Measurements from ENCODE around the gene ROBO1. TPM values are rescaled to one million over a fixed set of nuclear protein-coding genes. Genes with fewer than 3 reads are reported as not detected.

ROBO1 gene
- total and polyA plus RNA-seq, 2 of the 8 experiments (the other 6 are each of a cell fraction or from before 2014, with no cell fraction given), result 51.4 to 91.0 TPM

- Histone ChIP-seq H2BK5ac (ENCODE audit: low read depth, low read length) (no peak overlapping the region), H3K4me2 (ENCODE audit: insufficient read depth in 1 of 2, low read depth in 2 of 2, low read length in 2 of 2) (no peak overlapping the region), H2AFZ (ENCODE audit: low read length) (no peak overlapping the region), H4K91ac (replicated peaks; ENCODE audit: insufficient read length, low read length) (no peak overlapping the region), H2AK5ac (ENCODE audit: low read depth, low read length) (no peak overlapping the region), H3K23me2 (ENCODE audit: low read depth, low read length) (no peaks in the 10 kb centered on the region), H3K36me3 (ENCODE audit: control insufficient read depth in 2 of 4, insufficient read depth in 4 of 4, low read length in 3 of 4) (no peaks in the 10 kb centered on the region), H2BK15ac (ENCODE audit: low read length) (no peak overlapping the region), H3K9ac (replicated peaks in 1 of 4; ENCODE audit: extremely low read depth in 1 of 4, low read depth in 3 of 4, low read length in 3 of 4) (no peak overlapping the region), H3K4ac (replicated peaks; ENCODE audit: insufficient read length, low read depth, low read length) (no peak overlapping the region), H3K27me3 (replicated peaks in 1 of 4; ENCODE audit: control insufficient read depth in 3 of 4, extremely low read depth in 1 of 4, insufficient read depth in 3 of 4, low read length in 3 of 4) (no peaks in the 10 kb centered on the region), H3K18ac (ENCODE audit: extremely low read depth, low read length) (no peak overlapping the region), H3K79me2 (ENCODE audit: control insufficient read depth in 1 of 2, insufficient read depth in 2 of 2, low read length in 2 of 2) (peaks cover 0 to 15% of the 10 kb centered on the region in 2 experiments; a peak in 2 of 4 replicates), H4K20me1 (replicated peaks in 1 of 2; ENCODE audit: control insufficient read depth in 1 of 2, insufficient read depth in 2 of 2, low read length in 2 of 2) (peaks cover 0 to 5% of the 10 kb centered on the region in 2 experiments), H2BK12ac (ENCODE audit: low read depth, low read length) (no peak overlapping the region), H3K23ac (ENCODE audit: insufficient read length) (no peak overlapping the region), H2BK20ac (ENCODE audit: low read length) (no peak overlapping the region), H3K4me3 (ENCODE audit: extremely low read depth in 1 of 4, insufficient read depth in 2 of 4, low read depth in 3 of 4, low read length in 4 of 4) (no peak overlapping the region), H3K27ac (ENCODE audit: low read depth, low read length) (no peak overlapping the region), H4K5ac (ENCODE audit: insufficient read length, low read depth, low read length) (no peak overlapping the region), H3K9me3 (ENCODE audit: insufficient read depth in 2 of 2, low read depth in 1 of 2, low read length in 1 of 2) (no peaks in the 10 kb centered on the region), H2BK120ac (replicated peaks; ENCODE audit: low read depth, low read length) (no peak overlapping the region), H3K4me1 (replicated peaks in 1 of 4; ENCODE audit: control insufficient read depth in 3 of 4, insufficient read depth in 4 of 4, low read length in 3 of 4) (peaks cover 0 to 2% (median 0%) of the 10 kb centered on the region in 4 experiments; a peak in 1 of 7 replicates), H3K56ac (replicated peaks; ENCODE audit: insufficient read length, low read depth, low read length) (no peak overlapping the region), H3K79me1 (ENCODE audit: low read depth, low read length) (0 out of 2 replicates have a peak, but pooled peaks cover 2% of the 10 kb centered on the region), H4K8ac (ENCODE audit: extremely low read depth, insufficient read depth, low read length) (no peak overlapping the region), H3K14ac (ENCODE audit: insufficient read length) (no peak overlapping the region)
- no peak for DNase-seq (ENCODE audit: low read depth in 1 of 2, low spot score in 2 of 2)
- POLR2A ChIA-PET (ENCODE audit: partially characterized antibody), result no interaction called here
- CTCF ChIA-PET (ENCODE audit: partially characterized antibody), result interaction anchor here (0.7 to 1.2 kb wide), 4 partner anchors 9 to 706 kb away, joined by 3 read pairs; no protein-coding TSS in a partner anchor
- FAIRE-seq, result no peak
- 83% methylated on average over 3 of the region's 3 CpGs; no CpG with 5 or more reads in 1 of the 2 experiments for WGBS, 2 experiments (ENCODE audit: extremely low coverage in 1 of 2, insufficient coverage in 1 of 2, insufficient read length in 1 of 2, insufficient replicate concordance in 2 of 2, low coverage in 1 of 2, low lambda C conversion rate in 2 of 2, missing lambda C conversion rate in 1 of 2)
- TF ChIP-seq USF2 (IDR thresholded peaks at IDR 0.05; ENCODE audit: low read length) (no peak), CBX8 (IDR thresholded peaks at IDR 0.05; ENCODE audit: borderline replicate concordance, low read depth, low read length) (no peak), RNF2 (IDR thresholded peaks at IDR 0.05; ENCODE audit: borderline replicate concordance, low read depth, low read length, missing control alignments, poor library complexity, severe bottlenecking) (no peak), SP4 (IDR thresholded peaks at IDR 0.05; ENCODE audit: low read length) (no peak), CHD1 (IDR thresholded peaks at IDR 0.05; ENCODE audit: low read depth, low read length) (no peak), JUND (IDR thresholded peaks at IDR 0.05; ENCODE audit: low read length) (no peak), KDM5A (IDR thresholded peaks at IDR 0.05; ENCODE audit: low read length) (no peak), CTCF (IDR thresholded peaks at IDR 0.05; ENCODE audit: control extremely low read depth in 1 of 3, insufficient read depth in 1 of 3, low read depth in 1 of 3, low read length in 3 of 3) (no peak), GABPA (IDR thresholded peaks at IDR 0.05; ENCODE audit: borderline replicate concordance, insufficient read depth, low read length) (no peak), ASH2L (IDR thresholded peaks at IDR 0.05; ENCODE audit: low read length) (no peak)
Observed at GRCh38 chr3:78791753-78792152, 976.0 kb downstream of the ROBO1 start.
